ENCODE measurements around the gene LHFPL6.

LHFPL6 gene

DNA sequence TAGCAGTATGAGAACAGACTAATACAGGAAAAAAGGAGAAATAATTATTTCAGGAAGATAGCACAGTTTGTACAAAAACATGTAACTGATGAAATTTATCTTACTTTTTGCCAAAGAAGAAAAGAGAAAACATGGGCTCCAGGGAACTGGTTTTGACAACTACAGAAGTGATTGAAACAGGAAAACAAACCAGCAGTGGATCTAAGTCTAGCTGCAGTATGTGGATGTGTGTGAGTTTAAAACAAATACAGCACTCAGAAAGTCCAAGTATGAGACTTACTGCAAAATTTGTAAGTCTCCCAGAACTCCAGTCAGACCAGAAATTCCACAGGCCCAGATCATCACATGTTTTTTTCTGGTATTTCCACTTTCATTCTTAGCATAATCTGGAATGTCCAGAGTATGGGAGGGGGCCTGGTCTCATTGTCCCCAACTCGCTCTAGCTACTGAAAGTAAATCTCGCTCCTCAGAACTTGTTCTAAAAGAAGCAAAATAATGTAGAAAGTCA is 305.3 kb downstream of the LHFPL6 start:
- DNase-seq (ENCODE audit: low read depth): no peak

- no peak for DNase-seq (ENCODE audit: low read depth)
Observed at GRCh38 chr13:39297023-39297422, 306.0 kb downstream of the LHFPL6 start.

- DNase-seq (ENCODE audit: low read depth): no peak
Observed at GRCh38 chr13:39296193-39296592, 306.8 kb downstream of the LHFPL6 start.
